Activated CD4-positive, alpha-beta T cell treated with anti-CD3 and anti-CD28 coated beads for 4 hours (primary cell): ENCODE measurements around the gene MSX2.

Experiments used
- DNase-seq, 2 donors: peaks; one replicate each; pipeline ENCODE4 v3.0.0-alpha.2; 2020

Gene MSX2

DNA sequence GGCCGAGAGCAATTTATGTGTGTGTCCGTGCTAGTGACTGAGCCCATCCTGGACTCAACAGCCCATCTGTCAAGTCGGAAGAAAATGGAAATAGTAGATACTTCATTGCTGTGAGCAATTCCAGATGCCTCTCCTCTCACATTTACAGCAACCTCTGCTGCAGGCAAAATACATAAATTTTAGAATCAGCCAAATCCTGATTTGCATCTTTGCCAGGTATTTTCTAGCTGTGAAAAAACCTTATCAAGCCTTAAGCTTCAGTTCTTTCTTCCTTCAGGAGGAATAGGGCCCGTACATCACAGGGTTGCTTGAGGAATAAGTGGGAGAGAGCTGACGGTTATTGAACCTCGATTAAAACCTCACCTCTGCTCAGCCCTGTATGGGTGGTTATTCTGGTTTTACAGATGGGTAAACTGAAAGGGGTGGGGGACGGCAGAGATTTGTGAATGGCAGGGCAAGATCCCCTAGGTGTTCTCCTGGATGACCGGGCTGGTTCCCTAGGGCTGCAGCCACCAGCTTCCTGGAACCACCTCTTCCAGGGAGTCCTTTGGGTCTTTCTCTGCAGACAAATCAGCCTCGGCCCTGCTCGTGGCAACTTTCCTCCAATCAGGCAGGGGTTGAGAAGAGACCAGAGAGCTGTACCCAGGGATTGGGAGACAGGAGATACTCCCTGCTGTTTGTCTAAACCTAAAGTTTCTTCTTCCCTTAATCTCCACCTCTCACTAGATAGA lies 5.3 kb upstream of the MSX2 start:
- DNase-seq: no peak

DNA sequence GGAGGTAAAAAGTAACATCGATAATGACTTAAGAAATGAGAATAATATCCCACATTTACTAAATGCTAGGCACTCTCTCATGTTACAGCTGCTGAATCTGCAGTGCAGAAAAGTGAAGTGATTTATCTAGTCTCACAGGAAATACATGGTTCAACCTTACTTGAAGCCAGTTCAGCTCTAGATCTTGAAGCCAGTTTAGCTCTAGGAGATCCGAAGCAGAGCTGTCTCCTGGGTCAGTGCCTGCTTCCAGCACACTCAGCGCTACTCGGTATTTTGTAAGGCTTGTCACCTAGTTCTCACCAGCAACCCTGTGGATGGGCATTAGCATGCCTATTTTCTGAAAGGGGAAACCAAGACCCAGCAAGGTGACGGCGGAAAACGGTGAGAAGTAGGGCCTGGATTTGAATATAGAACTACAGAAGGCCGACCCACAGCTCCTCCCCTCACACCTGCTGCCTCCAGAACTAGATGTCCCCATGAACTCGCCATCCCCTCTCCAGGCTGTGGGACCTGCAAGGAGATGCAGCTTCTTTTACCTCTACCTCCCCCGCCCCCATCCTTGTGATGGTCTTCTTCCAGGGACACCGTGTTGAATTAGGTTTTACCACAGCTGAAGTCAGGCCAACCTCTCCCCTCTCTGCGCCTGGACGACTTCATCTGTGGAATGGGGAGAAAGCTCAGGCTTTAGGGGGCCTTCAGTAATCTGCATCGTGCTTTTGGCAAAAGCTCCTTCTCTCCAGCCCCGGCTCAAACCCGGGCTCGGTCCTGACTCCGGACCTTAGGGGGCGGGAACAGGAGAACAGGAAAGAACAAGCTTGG lies 4.4 kb upstream of the MSX2 start:
- DNase-seq: no peak

DNA sequence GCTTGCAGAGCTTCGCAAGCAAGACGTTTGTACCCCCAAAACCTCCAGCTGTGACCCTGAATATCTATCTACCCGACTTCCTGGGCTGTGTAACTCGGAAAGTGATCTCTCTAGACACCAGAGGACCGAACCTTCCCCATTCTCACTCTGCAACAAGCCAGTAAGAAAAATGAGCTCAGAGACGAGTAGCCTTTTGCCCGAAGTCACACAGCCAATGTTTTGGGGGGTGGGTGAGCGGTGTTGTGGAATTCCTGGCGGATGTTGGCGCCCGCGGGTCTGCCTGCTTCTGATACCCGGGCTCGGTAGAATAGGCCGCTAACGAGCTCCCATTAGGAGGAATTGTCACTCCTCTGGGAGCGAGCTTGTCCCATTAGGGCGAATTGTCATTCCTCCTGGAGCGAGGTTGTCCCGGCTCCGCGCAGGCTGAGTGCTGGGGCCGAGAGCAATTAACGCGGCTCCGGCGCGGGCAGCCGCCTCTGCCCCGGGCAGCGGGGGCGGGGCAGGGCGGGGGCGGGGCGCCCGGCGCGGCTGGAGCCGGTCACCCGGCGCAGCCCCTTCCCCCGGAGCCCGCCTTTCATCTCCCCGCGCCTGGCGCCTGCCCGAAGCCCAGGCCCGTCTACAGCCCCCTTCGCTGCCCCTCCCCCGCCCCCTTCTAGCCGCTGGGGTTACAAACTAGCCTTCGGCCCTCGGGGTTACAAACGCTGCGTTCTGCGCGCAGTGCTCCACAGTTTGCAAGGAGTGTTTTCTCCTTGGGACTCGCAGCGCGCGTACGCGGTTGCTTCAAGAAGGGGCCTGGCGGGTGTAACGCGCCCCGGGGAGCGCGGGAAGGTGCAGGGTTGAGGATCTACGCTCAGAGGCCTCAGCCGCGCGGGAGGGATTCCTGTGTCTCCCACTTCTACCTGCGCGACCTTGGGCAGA lies 3.5 kb upstream of the MSX2 start:
- no peak for DNase-seq

DNA sequence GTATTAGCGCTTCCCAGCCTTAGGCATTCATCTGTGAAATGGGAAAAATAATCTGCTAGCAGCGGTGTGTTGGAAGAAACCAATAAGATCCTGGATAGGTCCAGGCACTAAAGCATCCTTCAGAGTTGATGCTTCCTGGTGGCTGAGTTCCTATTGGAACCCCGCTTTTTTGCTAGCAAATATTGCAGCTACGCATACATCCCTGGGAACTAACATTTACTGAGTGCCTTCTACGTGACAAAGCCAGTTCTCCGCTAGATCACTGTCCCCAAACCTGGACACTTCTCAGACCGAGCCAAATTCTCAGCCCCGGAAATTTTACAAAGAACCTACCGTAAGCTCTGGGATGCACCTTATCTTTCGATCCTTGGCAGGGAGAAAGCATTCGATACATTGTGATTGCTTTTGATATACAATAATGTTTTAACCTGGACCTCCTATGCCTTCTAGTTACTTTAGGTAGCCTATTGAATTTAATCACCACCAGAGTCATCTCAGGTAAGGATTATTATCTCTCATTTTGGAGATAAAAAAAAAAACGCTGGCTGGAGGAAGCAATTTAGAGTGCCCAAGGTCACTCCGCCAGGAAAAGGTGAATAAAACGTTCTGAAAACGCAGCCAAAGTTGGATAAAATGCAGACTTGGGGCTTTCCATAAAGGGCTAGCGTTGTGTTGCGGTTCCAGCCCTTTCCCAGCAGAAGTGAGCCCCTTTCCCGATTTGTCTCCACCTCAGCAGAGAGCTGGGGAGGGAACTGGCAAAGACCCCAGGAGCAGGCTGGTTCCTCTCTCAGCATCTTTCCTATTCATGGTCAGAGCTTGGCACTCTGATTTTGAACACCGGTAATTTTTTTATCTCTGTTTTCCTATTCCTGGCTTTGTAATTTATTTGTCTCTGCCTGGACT lies 2.6 kb upstream of the MSX2 start:
- DNase-seq: no peak

DNA sequence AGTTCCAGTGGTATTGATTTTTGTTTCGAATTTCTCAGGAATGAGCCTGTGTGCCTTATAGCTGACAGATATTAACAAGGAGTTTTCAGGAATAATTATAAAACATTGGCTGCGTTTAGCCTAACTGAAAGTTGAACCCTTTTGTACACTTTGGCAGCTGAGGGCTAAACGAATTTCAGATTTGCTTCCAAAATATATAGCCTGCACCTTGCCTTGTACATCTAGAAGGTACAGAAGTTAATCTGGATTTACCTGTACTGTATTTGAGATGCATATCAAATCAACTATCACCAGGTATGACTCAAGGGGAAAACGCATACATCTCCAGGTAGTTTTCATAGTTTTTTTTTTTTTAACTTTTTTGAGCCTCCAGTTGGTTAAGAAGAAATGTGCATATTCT lies 1.9 kb upstream of the MSX2 start:
- no peak for DNase-seq

DNA sequence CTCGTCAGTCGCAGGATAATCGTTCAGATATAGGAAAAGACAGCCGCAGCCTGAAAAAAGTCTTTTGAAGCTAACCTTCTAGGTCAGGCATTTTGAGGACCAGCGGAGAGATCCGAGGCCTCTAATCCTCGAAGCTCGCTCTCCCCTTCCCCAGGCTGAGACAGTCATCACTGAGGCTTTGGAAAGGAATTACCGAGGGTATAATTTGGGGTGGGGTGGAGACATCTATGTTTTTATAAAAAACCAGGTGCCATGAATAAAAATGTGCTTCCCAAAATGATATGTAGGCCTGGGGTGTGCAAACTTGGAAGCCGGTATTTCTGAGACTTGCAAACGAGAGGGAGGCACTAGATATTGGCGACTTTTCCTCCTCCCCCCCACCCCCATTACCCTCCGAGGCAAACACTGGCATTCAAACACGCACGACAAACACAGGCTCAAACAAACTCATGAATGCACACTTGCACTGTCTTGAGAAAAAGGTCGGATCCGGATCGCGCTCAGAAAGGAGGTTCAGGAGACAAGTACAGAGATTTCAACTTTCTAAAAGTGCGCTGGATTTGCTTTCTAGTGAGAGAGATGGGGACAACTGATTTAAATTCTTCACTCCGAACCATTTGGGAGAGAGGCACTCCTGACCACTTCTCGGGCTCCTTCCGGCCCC lies 935 bp upstream of the MSX2 start:
- no peak for DNase-seq

DNA sequence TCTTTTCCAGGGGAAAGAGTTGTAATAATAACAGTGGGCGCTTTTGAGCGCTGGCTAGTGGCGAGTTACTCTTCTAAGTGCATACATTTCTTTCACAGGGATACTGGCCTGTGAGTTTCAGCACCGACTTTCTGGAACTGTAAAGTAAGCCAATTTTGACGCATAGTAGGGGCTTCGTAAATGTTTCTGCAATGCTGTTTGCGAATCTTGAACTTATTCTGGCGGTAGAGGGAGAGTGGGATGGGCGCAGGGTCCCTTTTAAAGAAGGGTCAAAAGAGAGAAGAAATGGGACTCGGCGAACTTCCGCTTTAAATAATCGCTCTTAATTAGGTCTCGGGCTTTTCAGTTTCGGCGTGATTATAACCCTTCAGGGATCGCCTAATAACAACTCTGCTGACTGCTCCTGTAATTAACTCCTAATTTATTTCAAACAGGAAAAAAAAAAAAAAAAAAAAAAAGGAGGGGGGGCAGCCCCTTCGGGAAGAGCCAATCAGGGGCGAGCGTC lies 351 bp upstream of the MSX2 start:
- no peak for DNase-seq

DNA sequence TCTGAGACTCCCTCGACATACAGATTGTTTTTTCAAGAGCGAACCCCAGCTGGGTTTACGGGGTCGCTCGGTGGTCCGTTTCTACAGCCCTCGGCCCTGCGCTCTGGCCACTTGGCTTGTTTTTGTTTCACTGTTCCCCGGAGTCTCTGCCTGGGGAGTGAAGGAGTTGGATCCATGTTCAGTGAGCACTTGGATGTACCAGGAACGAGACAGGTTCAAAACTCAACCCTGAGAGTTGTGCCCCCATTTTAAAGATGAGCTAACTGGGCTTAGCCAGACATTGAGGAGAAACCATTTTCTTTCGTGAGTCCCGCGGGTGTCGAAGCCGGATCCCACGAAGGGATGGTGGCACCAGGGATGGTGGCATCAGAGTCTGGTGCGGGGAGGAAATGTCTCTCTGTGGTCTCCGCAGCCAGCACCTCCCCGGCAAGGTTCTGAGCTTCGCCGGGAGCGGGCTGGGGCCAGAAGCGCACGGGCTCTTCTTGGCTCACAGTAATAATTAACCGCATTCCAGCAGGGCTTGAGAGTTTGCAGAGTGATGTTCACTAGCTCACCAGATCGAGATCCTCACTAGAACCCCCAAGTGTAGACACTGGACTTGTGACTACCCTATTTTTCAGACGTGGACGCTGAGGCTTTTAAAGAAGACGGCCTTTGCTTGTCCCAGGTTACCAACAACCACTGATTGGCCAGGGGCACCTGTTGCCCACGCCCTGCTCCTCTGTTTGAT lies 1.0 kb downstream of the MSX2 start:
- DNase-seq: no peak

DNA sequence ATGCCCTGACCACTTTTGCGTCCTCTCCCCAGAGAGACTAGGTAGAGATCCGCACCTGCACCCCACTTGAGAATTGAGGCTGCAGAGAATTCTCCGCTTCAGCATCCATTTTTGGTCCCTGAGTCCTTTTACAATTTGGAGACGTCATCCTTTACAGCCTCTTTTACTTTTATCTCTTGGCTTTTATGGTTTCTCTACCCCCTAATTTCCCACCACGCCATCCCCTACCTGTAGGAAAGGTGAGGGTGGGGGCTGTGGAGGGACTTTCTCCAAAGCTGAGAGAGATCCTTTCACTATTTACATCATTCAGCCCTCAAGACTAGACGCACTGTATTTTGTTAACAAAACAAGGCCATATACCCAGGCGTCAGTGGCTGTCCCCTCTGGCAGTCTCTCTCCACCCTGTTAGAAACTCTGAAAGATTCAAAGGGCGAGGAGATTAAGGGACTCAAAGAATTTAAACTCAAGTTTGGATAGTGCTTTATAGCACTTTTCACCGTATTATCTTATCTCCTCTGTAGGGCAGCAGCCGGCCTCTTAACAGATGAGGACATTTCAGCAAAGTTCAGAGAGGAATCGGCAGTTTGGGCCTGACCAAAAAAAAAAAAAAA lies 1.7 kb downstream of the MSX2 start:
- DNase-seq: no peak

DNA sequence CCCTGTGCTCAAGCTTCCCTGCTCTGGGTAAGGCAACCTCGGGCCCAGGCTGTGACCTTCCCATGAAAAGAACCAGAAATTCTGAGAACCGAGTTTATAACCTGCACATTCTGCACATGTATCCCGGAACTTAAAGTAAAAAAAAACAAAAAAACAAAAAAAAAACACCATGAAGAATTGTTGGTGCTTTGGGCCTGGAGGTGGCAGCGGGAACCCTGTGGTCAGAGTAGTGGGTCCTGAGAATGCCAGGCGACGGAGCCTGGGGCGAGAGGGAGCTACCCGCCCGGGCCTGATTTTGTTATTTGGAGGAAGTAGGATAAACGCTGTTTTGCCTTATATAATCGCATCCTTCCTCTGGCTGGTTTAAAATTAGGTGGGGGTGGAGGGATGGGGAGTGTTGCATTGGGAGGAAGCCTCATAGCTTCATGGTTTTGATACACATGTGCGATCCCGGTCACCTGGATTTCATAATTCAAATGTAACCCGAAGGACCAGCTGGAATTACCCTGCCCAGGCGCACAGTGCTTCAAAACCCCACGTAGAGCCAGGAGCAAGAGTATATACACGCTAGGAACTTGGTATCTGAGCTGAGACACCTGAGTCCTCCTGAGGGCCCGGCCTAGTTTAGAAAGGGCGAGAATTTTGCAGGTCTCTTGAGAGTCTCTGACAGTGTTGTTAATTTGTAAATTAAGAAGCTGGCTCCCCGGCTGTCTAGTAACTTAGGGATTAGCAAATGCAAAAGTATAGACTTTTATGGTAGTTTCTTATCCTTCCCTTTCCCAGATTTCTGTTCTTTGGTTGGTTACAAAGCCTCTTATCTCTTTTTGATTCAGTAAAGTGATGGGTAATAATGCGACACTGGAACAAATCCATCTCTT lies 2.8 kb downstream of the MSX2 start:
- DNase-seq: no peak

DNA sequence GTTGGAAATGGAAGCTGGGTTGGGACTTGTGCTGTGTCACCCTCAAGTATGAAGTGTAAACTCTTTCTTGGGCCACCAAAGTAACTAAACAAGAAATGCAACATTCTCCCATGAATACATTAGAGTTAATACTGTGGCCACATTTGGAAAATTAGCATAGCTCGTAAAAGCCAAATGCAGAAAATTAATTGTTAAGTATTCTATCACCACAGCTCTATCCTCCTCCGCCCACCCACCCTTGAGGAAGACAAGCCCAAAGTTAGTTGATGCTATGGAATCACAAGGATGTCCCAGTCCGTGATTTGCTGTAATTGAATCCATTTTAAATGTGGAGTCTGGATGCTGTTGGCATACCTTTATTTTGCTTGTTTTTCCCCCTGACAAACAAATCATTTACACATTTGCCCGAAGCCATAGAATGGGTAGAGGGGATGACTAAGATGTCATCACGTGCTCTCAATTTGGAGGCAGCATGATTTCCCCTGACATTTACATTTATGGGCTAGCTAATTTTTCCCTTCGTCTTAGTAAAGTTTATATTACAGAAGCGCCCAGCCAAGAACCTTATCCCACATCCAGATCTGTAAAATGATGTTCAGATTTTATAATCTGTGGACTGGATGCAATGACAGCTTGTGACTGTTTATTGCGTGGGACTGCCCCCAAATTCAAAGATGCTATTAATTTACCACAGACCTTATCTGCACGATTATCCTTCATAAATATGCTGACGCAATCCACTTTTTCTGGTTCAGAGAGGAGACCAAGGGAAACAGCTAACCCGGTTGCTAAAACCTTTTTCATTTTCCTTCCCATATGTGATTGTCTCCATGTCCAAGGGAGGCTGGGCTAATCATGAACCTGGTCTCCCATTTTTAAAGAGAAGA lies 3.7 kb downstream of the MSX2 start:
- DNase-seq: no peak

DNA sequence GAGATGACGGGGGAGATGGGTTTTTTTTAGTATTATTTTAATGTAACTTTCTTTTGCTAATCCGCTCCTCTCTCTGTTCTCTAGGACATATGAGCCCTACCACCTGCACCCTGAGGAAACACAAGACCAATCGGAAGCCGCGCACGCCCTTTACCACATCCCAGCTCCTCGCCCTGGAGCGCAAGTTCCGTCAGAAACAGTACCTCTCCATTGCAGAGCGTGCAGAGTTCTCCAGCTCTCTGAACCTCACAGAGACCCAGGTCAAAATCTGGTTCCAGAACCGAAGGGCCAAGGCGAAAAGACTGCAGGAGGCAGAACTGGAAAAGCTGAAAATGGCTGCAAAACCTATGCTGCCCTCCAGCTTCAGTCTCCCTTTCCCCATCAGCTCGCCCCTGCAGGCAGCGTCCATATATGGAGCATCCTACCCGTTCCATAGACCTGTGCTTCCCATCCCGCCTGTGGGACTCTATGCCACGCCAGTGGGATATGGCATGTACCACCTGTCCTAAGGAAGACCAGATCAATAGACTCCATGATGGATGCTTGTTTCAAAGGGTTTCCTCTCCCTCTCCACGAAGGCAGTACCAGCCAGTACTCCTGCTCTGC lies 4.8 kb downstream of the MSX2 start:
- no peak for DNase-seq

DNA sequence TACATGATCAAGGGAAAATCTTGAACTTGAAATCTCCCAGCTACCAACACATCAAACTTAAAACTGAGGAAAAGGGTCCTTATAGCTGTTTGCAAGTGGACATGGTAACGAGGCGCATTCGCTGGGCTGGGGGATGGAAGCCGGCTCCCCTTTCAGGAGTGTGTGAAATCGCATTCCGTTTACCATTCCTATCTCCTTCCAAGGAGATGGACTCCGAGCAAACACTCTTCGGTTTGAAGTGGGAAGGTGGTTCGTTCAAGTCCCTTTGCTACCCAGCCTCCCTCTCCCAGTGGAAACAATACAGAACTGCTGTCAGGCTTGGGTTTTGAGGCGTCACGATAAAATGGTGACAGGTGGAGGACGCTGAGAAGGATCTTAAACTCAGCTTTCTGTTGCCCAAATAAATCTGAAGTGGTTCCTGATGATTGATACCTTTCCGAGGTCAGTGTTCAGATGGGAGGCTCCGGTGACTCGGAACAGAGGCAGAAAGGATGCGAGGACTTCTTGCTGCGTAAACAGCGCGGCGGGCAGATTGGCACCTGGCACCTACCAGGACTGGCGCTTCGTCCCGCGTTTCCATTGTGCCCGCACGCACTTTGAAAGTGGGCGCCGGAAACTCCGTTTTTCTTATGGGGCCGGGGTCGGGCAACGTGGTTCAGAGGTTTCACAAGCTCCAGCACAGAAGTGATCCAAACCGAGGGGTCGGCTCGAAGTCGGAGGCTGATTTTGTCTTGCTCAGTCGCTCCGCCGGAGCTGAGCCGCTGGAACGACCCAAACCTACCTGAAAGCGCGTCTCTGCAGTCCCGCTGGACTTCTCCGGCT lies 7.0 kb downstream of the MSX2 start:
- no peak for DNase-seq

DNA sequence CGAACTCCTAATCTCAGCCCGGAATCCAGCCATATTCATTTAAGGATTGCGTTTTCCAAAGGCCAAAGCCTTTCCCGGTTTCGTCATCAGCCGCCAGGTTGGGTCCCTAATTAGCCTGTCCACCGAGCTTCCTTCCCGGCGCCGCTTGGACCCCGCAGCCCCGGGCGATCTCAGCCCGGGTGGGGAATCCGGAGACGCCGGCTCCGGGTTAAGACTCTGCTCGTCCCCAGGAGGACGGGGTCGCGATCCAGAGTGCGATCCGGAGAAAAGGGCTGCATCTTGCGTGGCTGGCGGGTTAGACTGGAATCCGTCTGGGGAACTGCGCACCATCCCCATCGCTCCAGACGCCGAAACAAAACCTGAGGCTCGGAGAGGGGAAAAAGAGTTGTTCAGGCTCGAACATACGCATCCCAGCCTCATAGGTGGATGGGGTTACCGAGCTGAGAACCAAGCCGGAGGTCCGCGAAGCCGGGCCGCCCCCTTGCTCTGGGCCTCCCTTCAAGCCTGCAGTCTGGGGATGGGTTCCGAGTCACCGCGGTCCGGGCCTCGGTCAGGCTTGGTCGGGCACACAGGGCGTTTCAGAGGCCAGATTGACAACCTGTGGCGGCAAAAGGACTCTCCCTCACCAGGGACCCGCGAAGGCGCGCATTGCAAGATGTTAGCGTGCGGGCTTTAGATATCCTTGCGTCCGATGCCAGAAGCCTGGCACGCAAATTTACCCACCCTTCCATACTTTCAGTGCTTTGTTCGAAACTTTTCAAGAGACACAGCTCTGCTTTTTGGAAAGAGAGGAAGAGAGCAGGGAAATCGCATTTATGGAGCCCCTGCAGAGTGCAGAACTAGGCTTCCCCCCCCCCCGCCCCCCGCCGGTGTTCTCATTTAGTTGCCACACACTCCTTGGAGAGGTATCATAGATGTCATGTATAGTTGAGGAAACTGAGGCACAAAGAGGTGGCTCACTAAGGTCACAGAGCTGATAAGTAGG lies 7.9 kb downstream of the MSX2 start:
- no peak for DNase-seq

DNA sequence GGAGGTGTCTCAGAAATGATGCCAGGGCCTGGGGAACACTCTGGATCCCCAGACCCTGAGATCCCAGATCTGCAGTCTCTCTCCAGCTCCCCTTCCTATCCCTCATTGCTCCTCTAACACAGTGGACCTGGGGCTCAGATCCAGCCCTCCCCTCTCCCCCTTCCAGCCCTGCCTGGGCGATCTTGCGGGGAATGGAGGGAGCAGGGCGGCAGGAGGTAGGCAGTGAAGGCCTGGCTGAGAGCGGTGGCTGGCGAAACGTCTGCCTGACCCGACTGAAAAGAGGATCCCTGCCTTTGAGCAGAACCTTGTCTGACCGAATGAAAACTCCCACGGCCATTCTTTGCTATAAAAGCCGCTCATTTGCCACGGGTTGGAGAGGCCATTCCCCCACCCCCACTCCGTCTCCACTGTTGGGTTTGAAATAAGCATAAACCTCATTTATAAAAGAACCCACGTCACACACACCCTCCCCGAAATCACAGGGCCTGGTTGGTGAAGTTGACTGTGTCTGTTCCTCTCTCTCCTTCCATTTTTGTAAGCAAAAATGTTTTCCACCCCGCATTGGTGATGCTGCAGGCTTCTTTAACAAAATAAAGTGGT lies 8.8 kb downstream of the MSX2 start:
- DNase-seq: no peak
